ENCODE measurements around the gene UNKL.
"Not testable (repeated sequence)": the region's sequence is repeated elsewhere in the genome, so short reads cannot be mapped to it uniquely, and the experiment has no call there.

The UNKL gene

DNA sequence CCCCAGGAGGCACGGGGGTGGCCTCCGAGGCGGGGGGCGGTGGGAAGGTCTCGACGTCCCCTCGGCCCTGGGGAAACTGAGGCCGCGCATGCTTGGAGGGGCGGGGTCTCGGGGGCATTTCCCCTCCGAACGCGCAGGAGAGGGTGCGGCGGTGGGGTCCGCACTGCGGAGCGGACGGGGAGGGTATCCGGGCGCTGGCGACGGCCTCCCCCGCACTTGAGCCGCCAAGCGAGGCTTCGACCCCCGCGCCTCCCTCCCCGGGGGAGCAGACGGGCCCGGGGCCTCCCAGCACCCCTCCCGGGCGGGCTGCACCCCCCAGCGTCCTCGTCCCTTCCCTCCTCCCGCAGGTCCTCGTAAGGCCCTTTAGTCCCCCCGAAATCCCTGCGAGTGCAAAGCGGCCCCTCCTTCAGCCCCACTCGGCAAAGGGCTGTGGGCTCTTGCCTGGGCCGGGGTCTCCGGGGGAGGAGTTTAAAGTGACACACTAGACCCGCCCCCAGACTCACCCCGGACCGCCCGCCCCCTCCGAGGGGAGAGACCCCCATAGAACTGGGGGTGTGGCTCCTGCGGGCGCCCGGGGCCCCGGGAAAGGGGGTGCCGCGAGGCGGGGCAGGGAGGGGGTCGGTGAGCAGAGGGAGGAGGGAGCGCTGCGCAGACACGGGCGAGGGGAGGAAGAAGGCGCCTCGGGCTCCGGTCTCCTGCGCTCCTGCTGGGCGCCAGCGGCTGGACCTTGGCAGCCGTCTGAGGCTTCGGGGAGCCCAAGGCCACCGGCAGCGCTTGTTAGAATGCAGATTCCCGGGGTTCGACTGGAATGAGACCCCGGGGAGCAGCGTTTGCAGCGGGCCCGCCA is 80.4 kb downstream of the UNKL start:
- DNase-seq, result no peak

DNA sequence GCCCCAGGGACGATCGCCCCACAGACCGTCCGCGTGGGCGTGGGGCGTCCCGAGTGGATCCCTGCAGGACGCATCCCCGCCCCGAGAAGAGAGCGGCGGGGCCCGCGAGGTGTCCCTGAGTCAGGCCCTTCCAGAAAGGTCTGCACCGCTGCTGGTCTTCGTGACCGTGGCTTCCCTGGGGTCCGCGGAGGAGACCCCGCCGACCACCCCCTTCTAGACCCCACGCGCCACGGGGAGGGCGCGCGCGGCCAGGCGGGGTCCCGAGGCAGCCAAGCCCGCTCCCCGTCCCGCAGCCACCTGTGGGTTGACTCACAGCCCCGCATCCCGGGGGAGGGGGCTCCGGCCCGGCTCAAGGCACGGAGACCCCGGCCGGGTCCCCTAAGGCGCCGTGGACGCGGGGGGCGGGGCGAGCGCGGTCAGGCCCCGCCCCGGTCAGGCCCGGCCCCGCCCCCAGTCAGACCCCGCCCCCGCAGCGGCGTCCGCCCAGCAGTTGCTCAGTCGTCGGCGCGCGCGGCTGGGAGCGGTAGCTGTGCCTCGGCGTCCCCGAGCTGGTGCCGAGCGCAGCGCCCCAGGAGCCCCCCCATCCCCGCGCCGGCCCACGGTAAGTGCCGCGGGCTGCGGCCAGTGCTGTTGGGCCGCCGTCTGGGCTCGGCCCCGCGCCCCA is 81.2 kb downstream of the UNKL start, which contains the start of gene BAIAP3:
Gene BAIAP3, plus strand, starts transcription at position 497 of the 664 bp plus-strand sequence. CDS start 4,905 bp downstream, outside the sequence.
- no peak for DNase-seq

DNA sequence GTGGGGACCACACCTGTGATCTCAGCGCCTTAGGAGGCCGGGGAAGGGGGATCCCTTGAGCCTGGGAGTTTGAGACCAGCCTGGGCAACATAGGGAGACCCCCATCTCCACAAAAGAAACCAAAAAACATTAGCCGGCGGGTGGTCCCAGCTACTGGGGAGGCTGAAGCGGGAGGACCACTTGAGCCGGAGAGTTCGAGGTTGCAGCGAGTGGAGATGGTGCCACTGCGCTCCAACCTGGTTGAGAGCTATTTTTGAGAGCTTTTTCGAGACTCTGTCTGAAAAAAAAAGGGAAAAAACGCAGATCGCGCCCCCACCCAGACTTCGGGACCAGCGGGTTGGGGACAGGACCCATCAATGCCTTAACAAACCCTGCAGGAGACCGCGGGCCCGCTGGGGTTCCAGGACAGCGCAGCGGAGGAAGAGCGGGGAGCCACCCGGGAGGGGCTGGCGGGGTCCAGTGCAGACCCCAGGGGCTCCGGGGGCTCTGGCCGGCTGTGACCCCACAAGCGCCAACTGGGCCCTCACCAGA is 81.8 kb downstream of the UNKL start:
- no peak for DNase-seq

DNA sequence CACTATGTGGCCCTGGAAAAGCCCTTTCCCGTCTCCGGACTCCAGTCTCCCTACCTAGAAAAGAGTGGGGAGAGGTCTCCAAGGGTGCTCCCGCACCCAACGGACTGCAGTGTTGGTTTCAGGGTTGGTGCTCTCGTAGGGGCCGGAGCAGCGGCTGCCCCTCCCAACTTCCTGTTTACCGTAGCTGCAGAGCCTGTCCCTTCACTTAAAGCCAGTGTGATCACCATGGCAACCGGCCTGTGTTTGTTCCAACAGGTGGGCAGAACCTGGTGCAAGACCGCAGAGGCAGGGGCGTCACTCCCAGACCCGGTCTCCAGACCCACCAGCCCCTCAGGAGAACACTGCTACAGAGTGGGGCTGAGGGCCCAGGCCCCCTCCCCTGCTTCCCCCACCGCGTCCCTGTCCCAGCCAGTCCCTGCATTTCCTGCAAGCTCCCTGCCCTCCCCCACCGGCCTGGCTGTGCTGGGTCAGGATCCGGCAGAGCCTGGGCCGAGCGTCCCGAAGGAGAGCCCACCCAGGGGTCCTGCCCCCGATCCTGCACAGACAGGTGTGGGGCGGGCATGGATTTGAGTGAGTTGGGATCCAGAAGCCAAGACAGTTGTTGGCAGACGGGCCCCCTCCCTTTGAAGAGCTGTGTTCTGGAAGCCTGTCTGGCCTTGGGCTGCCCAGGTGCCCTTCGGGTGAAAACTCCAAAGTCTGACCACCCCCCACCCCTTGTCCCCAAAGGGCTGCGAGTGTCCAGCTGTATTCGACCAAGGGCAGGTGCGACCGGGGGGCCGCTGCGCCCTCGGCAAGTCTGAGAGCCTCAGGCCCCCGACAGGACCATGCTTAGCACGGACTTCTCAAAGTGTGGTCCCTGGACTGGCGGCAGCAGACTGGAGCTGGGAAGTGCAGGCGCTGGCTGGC is 82.5 kb downstream of the UNKL start:
- no peak for DNase-seq

DNA sequence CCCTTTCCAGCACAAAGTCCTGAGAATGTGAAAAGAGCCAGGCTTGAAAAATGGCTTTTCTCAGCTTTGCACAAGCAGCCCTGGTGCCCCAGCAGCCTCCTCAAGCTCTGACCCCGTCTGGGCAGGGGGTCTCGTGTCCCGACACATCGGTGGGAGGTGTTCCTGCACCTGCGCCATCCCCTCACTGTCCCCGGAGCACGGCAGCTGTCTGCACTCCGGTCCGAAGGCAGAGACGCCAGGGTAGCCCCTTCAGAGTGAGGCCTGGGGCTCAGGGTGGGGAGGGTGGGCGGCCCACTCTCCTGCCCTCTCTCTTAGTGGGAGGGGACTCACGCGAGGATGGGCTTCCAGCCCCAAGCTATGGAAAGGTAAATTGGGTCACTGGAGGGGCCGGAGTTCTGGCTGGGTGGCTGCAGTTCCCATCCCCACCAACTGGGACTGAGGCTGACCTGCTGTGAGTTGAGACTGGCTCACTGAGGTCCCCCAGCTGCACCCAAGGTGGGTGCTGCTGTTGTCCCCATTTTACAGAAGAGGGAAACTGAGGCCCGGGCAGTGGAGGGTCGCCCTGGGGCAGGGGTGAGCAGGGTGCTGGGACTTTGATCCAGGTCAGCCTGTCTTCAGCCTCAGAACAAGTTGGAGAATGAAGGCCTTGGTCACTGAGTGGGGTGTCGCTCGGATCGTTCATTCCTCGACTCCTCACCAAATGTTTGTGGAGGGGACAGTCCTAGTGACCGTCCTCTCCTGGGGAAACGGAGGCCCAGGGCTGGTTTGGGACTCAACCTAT is 83.4 kb downstream of the UNKL start:
- no peak for DNase-seq

DNA sequence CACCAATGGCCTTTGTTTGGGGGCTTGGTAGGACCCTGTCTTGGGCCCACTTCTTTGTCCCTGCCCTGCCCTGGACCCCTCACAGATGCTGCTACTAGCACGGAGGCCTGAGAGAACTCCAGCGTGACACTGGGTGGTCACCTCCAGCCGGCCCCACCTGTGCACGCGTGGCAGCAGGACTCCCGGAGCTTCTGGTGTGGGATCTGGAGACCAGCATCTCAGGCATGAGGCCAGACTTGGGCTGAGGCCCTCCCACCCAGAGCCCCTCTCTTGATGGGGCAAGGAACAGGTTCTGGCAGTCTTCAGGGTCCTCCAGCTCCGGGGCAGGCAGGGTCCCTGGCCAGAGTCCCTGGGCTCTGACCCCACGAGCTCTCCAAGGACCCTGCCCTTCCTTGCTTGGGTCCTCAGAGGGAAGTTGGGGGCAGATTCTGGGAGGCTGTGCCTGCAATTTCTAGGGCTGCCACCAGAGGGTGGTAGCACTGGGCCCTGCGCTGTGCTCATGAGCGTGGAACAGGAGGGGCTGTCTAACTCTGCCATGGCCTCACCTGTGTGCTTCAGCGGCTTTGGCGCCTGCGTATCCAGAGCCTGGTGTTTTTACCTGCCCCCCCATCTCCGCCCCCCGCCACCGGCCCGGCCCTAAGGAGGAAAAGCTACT is 84.1 kb downstream of the UNKL start:
- DNase-seq, result no peak

DNA sequence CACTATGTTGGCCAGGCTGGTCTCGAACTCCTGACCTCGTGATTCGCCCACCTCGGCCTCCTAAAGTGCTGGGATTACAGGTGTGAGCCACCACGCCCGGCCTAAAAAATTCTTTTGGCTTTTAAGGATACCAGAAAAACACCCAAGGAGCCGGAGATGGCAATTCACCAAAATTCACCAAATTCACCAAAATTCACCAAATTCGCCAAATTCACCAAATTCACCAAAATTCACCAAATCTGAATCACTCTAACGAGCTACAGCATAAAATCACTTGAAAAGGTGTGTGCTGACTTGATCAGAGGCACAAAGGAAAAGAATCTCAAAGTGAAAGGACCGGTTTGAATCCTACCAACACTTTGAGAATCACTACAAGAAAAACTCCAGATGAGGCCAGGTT is 85.5 kb downstream of the UNKL start:
- not testable (repeated sequence) for DNase-seq

DNA sequence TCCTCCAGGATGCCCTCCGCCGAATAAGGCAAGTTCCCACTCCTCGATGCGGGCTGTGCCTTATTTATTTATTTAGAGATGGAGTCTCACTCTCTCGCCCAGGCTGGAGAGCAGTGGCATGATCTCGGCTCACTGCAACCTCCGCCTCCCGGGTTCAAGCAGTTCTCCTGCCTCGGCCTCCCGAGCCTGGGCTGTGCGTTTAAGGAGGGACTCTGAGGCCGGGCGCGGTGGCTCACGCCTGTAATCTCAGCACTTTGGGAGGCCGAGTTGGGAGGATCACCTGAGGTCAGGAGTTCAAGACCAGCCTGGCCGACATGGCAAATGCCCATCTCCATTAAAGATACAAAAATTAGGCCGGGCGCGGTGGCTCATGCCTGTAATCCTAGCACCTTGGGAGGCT is 86.4 kb downstream of the UNKL start:
- DNase-seq, result not testable (repeated sequence)

DNA sequence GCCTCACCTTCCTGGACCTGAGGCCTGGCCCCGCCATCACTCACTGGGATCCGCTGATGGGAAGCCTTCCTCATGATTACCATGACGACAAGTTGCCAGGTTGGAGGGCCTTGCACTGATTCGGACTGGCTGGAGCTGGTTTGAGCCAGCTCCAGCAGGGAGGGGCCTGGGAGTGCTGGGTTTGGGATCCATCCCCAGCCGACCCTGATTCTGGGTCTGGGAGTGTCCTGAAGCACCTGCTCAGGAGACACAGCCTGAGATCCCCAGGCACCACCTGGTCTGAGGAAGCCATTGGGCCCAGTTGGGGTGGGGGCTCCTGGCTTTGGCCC is 86.9 kb downstream of the UNKL start:
- DNase-seq, result no peak

DNA sequence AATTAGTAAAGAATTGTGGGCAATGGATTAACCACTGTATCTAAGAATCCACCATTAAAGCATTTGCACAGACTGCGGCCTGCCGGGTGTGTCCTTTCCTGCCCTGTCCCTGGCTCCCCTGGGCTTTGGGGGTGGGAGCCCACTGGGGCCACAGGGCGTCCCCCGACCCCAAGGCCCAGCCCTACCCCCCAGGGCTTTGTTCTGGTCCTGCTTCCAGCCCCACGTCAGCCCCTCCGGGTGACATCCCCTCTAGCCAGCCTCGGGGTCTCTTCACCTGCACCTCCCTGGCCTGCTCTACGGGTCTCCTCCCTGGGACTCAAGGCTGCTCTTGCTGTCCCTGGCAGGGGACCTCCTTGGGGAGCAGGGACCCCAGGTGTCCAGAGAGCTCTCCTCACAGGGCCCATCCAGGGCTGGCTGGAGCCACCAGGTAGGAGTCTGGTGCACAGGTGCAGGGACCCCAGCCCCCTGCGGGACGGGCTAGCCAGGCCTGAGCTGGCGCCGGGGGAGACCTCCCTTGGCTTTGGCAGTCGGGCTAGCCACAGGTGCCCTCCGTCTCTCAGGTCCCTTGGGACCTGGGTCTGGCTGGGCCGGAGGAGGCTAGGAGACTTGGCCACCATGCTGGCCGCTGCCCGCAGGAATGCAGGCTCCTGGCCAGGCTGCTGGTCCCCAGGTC is 87.4 kb downstream of the UNKL start:
- no peak for DNase-seq

DNA sequence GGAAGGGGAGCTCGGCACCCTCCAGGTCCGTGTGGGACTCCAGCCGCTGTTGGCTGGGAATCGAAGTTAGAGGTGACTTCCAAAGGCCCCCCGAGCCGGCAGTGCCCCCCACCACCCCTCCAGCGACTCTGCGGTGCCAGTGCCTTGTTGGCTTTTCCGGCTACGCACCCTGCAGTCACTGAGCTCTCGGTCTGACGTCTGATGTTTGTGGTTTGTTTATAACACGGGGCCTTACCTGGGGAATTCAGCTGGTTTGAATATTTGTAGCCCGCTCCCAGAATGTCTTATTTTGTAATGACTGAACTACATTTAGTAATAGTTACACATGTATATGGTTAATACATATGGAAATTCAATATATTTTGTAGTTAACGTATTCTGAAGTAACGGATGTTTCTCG is 88.1 kb downstream of the UNKL start:
- DNase-seq, result no peak

DNA sequence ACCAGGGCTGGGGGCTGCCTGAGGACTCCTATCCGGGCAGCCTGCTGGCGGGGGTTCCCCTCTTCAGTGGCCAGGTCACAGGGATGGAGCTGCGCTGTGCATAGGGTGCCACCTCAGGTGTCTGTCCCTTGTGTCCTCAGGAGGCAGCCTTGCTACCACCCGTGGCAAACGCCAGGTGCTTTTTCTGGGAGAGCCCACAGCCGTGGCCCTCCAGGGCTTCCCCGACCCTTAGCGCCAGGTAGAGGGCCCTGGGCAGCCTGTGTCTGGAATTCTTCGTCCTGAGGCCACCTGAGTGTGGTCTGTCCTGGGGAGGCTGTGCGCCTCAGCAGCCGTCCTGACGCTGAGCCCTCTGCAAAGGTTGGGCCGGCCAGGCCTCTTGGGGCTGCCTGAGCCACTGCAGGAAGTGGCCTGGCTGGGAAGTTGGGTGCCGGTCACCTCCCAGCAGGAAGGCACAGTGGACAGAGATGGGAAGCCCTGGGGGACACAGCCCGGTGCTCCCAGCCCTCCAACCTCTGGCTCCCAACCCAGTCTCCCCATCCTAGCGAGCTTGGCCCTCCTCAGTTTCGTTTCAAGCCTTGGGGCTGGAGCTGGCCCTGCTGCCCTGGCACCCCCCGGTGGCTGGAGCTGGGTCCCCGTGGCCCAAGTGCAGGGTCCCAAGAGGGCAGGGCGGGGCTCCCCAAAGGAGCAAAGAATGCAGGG is 88.7 kb downstream of the UNKL start:
- no peak for DNase-seq

DNA sequence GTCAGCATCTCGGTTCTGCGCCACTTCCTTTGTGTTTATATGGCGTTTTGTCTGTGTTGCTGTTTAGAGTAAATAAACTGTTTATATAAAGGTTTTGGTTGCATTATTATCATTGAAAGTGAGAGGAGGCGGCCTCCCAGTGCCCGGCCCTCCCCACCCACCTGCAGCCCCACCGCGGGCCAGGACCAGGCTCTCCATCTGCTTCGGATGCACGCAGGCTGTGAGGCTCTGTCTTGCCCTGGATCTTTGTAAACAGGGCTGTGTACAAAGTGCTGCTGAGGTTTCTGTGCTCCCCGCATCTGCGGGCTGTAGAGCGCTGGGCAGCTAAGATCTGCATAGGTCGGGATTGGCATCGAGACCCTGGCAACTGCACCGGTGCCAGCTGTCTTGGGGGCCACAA is 89.2 kb downstream of the UNKL start:
- DNase-seq, result no peak

DNA sequence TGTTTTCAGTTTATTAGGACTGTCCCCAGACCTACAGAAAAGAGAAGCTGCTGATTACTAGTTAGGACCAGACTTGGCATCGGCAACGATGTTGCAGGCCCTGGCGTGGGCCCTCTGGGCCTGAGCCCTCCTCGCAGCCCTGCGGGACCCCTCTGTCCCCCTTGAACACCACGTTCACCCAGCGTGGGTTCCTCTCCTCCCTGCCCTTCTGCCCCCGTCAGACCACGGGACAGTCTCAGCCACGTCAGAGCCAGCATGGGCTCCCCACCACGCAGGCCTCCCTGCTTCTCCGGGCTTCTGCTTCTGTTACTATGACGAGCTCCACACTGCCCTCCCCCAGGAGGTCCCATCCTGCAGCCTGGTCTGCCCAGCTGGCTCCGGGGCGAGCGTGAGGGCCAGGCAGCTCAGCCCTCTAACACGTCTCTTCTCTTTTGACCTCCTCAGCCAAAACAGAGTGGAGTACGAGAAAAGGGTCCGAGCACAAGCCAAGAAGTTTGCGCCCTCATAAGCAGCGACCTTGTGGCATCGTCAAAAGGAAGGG is 90.1 kb downstream of the UNKL start:
- DNase-seq, result no peak

DNA sequence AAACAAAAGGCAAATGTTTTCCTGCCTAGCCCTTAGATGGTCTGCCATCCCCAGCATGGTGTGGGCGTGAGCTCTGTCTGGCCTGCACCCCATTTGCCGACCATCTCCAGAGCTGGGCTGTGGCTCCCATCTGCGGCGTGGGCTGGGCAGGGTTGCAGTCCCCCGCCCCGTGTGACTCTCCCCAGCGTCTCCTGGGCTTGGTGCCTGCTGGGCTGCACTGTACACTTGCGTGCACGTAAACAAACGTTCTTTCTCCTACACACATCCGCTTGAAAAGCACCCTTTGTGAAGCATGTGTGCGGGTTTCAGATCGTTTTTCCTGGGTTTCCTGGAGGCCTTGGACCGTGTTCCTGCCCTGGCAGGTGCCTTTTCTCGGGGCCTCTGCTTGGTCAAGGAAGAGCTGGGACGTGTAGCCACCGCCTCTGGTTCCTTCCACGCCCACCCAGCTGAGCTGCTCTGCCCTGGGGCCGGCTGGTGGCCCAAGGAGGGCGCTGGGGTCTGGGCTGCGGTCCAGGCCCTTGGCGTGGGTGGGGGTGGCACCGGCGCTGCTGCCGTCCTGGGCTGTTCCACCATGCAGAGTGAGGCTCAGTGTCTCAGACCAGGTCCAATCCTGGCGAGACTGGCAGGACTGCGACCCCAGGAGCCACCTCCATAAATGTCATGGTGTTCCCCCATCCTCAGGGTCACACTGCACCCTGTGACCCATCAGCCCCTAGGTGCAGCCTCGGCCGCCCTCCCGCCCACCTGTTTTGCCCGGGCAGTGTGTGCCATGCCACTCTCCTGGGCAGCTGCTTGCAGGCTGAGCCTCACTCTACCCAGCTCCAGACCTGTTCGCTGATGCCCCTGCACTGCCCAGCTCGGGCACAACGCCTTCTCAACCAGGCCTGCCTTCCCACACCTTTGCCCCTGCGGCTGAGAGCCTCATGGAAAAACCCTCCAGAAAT is 90.9 kb downstream of the UNKL start:
- DNase-seq, result no peak

DNA sequence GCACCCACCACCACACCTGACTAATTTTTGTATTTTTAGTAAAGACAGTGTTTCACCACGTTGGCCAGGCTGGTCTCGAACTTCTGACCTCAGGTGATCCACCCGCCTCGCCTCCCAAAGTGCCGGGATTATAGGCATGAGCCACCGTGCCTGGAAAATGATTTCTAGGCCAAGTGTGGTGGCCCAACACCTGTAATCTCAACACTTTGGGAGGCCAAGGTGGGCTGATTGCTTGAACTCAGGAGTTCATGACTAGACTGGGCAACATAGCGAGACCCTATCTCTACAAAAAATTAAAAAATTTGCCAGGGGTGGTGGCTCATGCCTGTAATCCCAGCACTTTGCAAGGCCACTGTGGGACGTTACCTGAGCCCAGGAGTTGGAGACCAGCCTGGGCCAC is 92.1 kb downstream of the UNKL start:
- DNase-seq, result no peak

DNA sequence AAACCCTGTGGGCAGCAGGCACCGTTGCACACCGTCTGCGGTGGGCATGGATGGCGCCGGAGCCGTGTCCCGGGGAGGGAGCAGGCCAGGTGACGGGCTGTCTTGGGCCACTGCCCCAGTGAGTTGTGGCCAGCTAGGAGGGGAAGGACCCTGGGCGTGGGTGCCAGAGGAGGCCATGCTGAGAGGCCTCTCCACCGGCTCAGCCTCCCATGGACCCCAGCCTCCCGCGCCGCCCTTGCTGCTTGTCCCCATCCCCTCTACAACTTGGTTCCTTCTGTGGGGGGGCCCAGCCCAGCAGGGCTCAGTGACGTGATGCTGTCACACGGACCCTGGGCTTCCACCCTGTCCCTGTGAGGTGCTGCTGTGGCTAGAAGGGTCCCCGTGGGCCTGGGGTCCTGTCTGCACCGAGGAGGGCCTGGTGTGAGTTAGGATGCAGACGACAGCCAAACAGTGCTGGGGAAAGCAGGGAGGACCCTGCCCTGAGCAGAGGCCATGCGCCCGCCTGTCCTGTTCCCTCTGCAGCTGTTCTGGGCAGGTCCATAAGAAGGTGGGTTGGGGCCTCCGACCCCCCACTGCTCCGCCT is 93.8 kb downstream of the UNKL start:
- DNase-seq, result no peak

DNA sequence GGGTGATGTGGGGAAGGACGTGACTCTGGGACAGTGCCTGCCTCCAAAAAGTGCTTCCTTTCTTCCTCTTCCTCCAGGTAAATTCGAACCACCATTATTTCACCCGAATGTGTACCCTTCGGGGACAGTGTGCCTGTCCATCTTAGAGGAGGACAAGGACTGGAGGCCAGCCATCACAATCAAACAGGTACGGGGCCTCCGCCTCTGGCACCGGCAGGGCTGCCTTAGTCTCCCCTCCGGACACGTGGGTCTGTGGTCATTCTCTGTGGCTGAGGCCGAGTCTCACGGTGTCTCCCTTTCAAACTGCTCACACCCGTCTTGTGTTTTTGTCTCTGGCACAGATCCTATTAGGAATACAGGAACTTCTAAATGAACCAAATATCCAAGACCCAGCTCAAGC is 94.4 kb downstream of the UNKL start:
- no peak for DNase-seq

DNA sequence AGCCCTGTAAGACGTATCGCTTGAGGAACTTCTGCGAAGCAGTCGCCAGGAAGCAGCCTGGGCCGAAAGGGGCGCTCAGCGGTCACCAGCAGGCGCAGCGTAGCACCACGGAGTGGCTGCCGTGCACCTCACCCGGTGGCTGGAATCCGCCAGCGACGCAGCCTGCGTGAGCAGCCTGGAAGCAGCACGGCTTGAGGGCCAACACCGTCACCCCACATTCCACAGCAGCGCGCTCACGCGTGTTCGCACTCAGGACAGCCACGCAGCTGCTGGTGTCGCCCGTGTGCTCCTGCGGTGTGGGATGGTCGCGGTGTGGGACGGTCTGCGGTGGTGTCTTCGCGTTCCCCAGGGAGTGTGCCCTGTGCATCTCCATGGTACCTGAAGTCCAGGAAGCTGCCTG is 95.5 kb downstream of the UNKL start:
- DNase-seq, result no peak

All from amniotic stem cell (primary cell).